SK-N-SH (cell line): ENCODE results near the gene RAD51B. TPM values are rescaled to one million over a fixed set of nuclear protein-coding genes. Genes with fewer than 3 reads are reported as not detected.

Experiments
- CTCF ChIA-PET: fragments of 300-600, 350-600 bp; formaldehyde crosslinking; extraction: SDS; loops from one replicate; lab custom pipeline; 2021; lab: Yijun Ruan, JAX
- POLR2A ChIA-PET: fragments of 350-600 bp; sonication (Branson Sonifier 250); formaldehyde crosslinking; extraction: SDS; loops from one replicate; lab custom pipeline; 2020; ENCODE audit warnings: antibody characterized with exemption, inconsistent platforms; lab: Yijun Ruan, JAX
- DNase-seq: peaks from one replicate; pipeline ENCODE4 v3.0.0; 2012
- H2AFZ ChIP-seq: fragments of 200-600 bp; sonication (generic); 2 replicates; pipeline ENCODE4 v1.8.1; 2016; ENCODE audit warnings: antibody characterized with exemption, mild to moderate bottlenecking, low read depth
- H3F3A ChIP-seq: fragments of 200-600 bp; sonication (generic); replicated peaks from 2 replicates; pipeline ENCODE3; 2016; ENCODE audit warnings: antibody characterized with exemption, mild to moderate bottlenecking; ENCODE audit not compliant: insufficient read depth
- H3K27ac ChIP-seq, 2 experiments: fragments of 200-500 bp in 1 of 2; fragments of 200-600 bp in 1 of 2; sonication (Bioruptor generic) in 1 of 2; sonication (generic), shearing (Covaris generic) in 1 of 2; 2 replicates each; pipeline versions ENCODE4 v1.5.1 to v1.6.1; 2014 to 2016; ENCODE audit warnings: low read depth in 2 of 2, inconsistent platforms in 1 of 2, low read length in 1 of 2, mild to moderate bottlenecking in 1 of 2, mixed read lengths in 1 of 2
- H3K27me3 ChIP-seq: fragments of 200-600 bp; sonication (generic), shearing (Covaris generic); 2 replicates; pipeline ENCODE4 v1.6.1; 2016; ENCODE audit warnings: mixed run types; ENCODE audit not compliant: insufficient read depth
- H3K36me3 ChIP-seq, 2 experiments: fragments of 200-500 bp in 1 of 2; fragments of 200-600 bp in 1 of 2; sonication (Bioruptor generic) in 1 of 2; sonication (generic) in 1 of 2; replicated peaks in 1 of 2; 2 replicates each; pipeline versions ENCODE3 to v1.5.1; 2014 to 2016; ENCODE audit warnings: low read length in 1 of 2, mild to moderate bottlenecking in 1 of 2; ENCODE audit not compliant: insufficient read depth in 2 of 2, control insufficient read depth in 1 of 2
- H3K4me1 ChIP-seq, 2 experiments: fragments of 200-500 bp in 1 of 2; fragments of 200-600 bp in 1 of 2; sonication (Bioruptor generic) in 1 of 2; sonication (generic), shearing (Covaris generic) in 1 of 2; 2 replicates each; pipeline versions ENCODE4 v1.5.1 to v1.6.1; 2014 to 2016; ENCODE audit warnings: low read depth in 1 of 2, low read length in 1 of 2, mixed run types in 1 of 2; ENCODE audit not compliant: insufficient read depth in 2 of 2, control insufficient read depth in 1 of 2
- H3K4me2 ChIP-seq: fragments of 200-600 bp; sonication (generic), shearing (Covaris generic); 2 replicates; pipeline ENCODE4 v1.6.1; 2017; ENCODE audit warnings: mixed run types
- H3K4me3 ChIP-seq, 2 experiments: fragments of 200-500 bp in 1 of 2; fragments of 200-600 bp in 1 of 2; sonication (Bioruptor generic) in 1 of 2; sonication (generic), shearing (Covaris generic) in 1 of 2; 2 replicates each; pipeline versions ENCODE4 v1.5.1 to v1.8.1; 2014 to 2016; ENCODE audit warnings: low read depth in 2 of 2, inconsistent platforms in 1 of 2, low read length in 1 of 2, mild to moderate bottlenecking in 1 of 2, mixed read lengths in 1 of 2, moderate library complexity in 1 of 2
- H3K79me2 ChIP-seq: fragments of 200-600 bp; sonication (generic); 2 replicates; pipeline ENCODE4 v1.8.1; 2017; ENCODE audit warnings: mild to moderate bottlenecking; ENCODE audit not compliant: insufficient read depth
- H3K9ac ChIP-seq: fragments of 200-600 bp; sonication (generic); 2 replicates; pipeline ENCODE4 v1.6.1; 2017; ENCODE audit warnings: mixed run types
- H3K9me2 ChIP-seq: fragments of 200-600 bp; sonication (generic); 2 replicates; pipeline ENCODE4 v1.6.1; 2017; ENCODE audit warnings: mixed run types
- H3K9me3 ChIP-seq: fragments of 200-600 bp; sonication (generic); 2 replicates; pipeline ENCODE4 v1.6.1; 2017; ENCODE audit warnings: mixed run types, mild to moderate bottlenecking, moderate library complexity
- H4K20me1 ChIP-seq: fragments of 200-600 bp; sonication (generic); 2 replicates; pipeline ENCODE4 v1.6.1; 2017; ENCODE audit warnings: mild to moderate bottlenecking, mixed run types; ENCODE audit not compliant: insufficient read depth
- CTCF ChIP-seq: fragments of 200-600 bp; sonication (generic); IDR thresholded peaks from 2 replicates; pipeline ENCODE4 v1.6.1; 2017; ENCODE audit warnings: antibody characterized with exemption, mild to moderate bottlenecking, moderate library complexity
- FOSL2 ChIP-seq: IDR thresholded peaks from 2 replicates; pipeline ENCODE4 v1.4.0; 2012; ENCODE audit warnings: low read depth, mild to moderate bottlenecking, moderate library complexity, borderline replicate concordance
- FOXJ3 ChIP-seq: sonication (generic); formaldehyde crosslinking; IDR thresholded peaks from 2 replicates; pipeline ENCODE4 v1.5.1; 2020; ENCODE audit warnings: mild to moderate bottlenecking, missing genetic modification reagents
- FOXM1 ChIP-seq: IDR thresholded peaks from 2 replicates; pipeline ENCODE4 v1.4.0; 2012; ENCODE audit warnings: low read depth, mild to moderate bottlenecking
- GATA2 ChIP-seq: sonication (generic); formaldehyde crosslinking; IDR thresholded peaks from 2 replicates; pipeline ENCODE4 v1.5.0; 2020; ENCODE audit warnings: mild to moderate bottlenecking, missing genetic modification reagents
- MXI1 ChIP-seq: IDR thresholded peaks from 2 replicates; pipeline ENCODE4 v1.6.1; 2012; ENCODE audit warnings: mild to moderate bottlenecking, low read depth, low read length, improper control_type of control experiment
- RAD21 ChIP-seq: IDR thresholded peaks from 2 replicates; pipeline ENCODE4 v1.6.1; 2012; ENCODE audit warnings: mild to moderate bottlenecking, low read length
- SIN3A ChIP-seq: IDR thresholded peaks from 2 replicates; pipeline ENCODE4 v1.6.1; 2012; ENCODE audit warnings: low read depth, mild to moderate bottlenecking, low read length, moderate library complexity, borderline replicate concordance
- SMC3 ChIP-seq: IDR thresholded peaks from 2 replicates; pipeline ENCODE4 v1.6.1; 2012; ENCODE audit warnings: low read depth, low read length, improper control_type of control experiment
- TCF12 ChIP-seq: IDR thresholded peaks from 2 replicates; pipeline ENCODE4 v1.4.0; 2012
- TEAD4 ChIP-seq: IDR thresholded peaks from 2 replicates; pipeline ENCODE4 v1.4.0; 2012; ENCODE audit warnings: mild to moderate bottlenecking, borderline replicate concordance; ENCODE audit not compliant: insufficient read depth
- USF1 ChIP-seq: IDR thresholded peaks from 2 replicates; pipeline ENCODE4 v1.4.0; 2012; ENCODE audit warnings: low read depth, borderline replicate concordance
- USF2 ChIP-seq: fragments of 150-350 bp; IDR thresholded peaks from 2 replicates; pipeline ENCODE4 v1.6.1; 2017; ENCODE audit warnings: antibody characterized with exemption, low read length, low read depth, borderline replicate concordance
- YY1 ChIP-seq: IDR thresholded peaks from 2 replicates; pipeline ENCODE4 v1.4.0; 2012; ENCODE audit warnings: low read depth, mild to moderate bottlenecking
- WGBS: methylation state at CpG from one replicate; pipeline ENCODE4 v1.1.6; 2017; ENCODE audit warnings: low lambda C conversion rate; 5-methylcytosine and 5-hydroxymethylcytosine counted together
- polyA plus RNA-seq, 3 experiments: library from polyadenylated mRNA; depleted of rRNA; stranded (reverse); fragments of >200 nt; gene quantifications; 2 replicates each; pipeline ENCODE4 v1.2.3, GENCODE V29; 2012

Gene RAD51B
- polyA plus RNA-seq, 1 of the 3 experiments (the other 2 are of a cell fraction), result 6.0 TPM

GRCh38 chr14:67970923-67971322, 151.3 kb downstream of the RAD51B start:
- no peak overlapping the region for H3K27ac ChIP-seq
- H3K27me3 ChIP-seq, result no peaks in the 10 kb centered on the region
- ChIA-PET POLR2A (no interaction called here), CTCF (interaction anchor here (0.6 to 0.9 kb wide), 2 partner anchors 10 to 293 kb away, joined by 3 read pairs; no protein-coding TSS in a partner anchor)
- no peak overlapping the region for H3K4me2 ChIP-seq
- H4K20me1 ChIP-seq, result no peaks in the 10 kb centered on the region
- H3K4me1 ChIP-seq, result peaks cover 0 to 7% of the 10 kb centered on the region in 2 experiments; a peak in 1 of 4 replicates
- no peak overlapping the region for H2AFZ ChIP-seq
- H3K36me3 ChIP-seq, result no peaks in the 10 kb centered on the region
- no peak overlapping the region for H3K9ac ChIP-seq
- H3K79me2 ChIP-seq, result no peaks in the 10 kb centered on the region
- H3F3A ChIP-seq, result peaks cover 3% of the 10 kb centered on the region
- 82% methylated on average over 4 of the region's 4 CpGs for WGBS
- no peak overlapping the region for H3K4me3 ChIP-seq
- no peaks in the 10 kb centered on the region for H3K9me3 ChIP-seq
- no peak for DNase-seq
- no peak for TF ChIP-seq SIN3A
- no peak for TF ChIP-seq MXI1
- no peak for TF ChIP-seq FOXM1
- no peak for TF ChIP-seq FOXJ3 (CRISPR knock-in tag)
- no peak for TF ChIP-seq RAD21
- TF ChIP-seq SMC3, result no peak
- no peak for TF ChIP-seq TEAD4
- no peak for TF ChIP-seq YY1
- no peak for TF ChIP-seq USF1
- TF ChIP-seq GATA2 (CRISPR knock-in tag), result no peak
- no peak for TF ChIP-seq CTCF
- TF ChIP-seq USF2, result no peak
- TF ChIP-seq TCF12, result no peak
- no peak for TF ChIP-seq FOSL2
- H3K9me2 ChIP-seq, result no peaks in the 10 kb centered on the region
